Lower lobe of right lung (tissue), 2 donors: Measurements from ENCODE around the gene PLD1. TPM values are rescaled to one million over a fixed set of nuclear protein-coding genes. Genes with fewer than 3 reads are reported as not detected.

Source experiments
- ATAC-seq, 2 donors: fragments of 200-7000 bp; cut with Tn5 transposase; one replicate each; pipeline ENCODE4 v1.9.1; 2020 to 2022; ENCODE audit warnings: mild to moderate bottlenecking in 2 of 2, moderate library complexity in 2 of 2
- DNase-seq: peaks from one replicate; pipeline ENCODE4 v3.0.0-alpha.2; 2020
- H3K27ac ChIP-seq: fragments of 200-600 bp; one replicate; pipeline ENCODE4 v1.8.0; 2022
- H3K27me3 ChIP-seq: fragments of 200-600 bp; one replicate; pipeline ENCODE4 v1.8.0; 2022; ENCODE audit warnings: low read depth
- H3K36me3 ChIP-seq: fragments of 200-600 bp; one replicate; pipeline ENCODE4 v1.8.0; 2022; ENCODE audit warnings: mild to moderate bottlenecking
- H3K4me1 ChIP-seq: fragments of 200-600 bp; one replicate; pipeline ENCODE4 v1.8.0; 2022
- H3K4me3 ChIP-seq: fragments of 200-600 bp; one replicate; pipeline ENCODE4 v1.8.0; 2022; ENCODE audit warnings: mild to moderate bottlenecking
- H3K9me3 ChIP-seq: fragments of 200-600 bp; one replicate; pipeline ENCODE4 v1.8.0; 2022
- intact Hi-C: fragments of 100-400 bp; cut with DNase I; formaldehyde crosslinking; loops from one replicate; pipeline ENCODE4 v1.11.0; 2022
- total RNA-seq: library from RNA; stranded (reverse); fragmentation: NEBNext Ultra II Directional; extraction: Animal tissue kit (Norgen Biotek cat#: 25700); gene quantifications from one replicate; pipeline ENCODE4 v1.2.1, GENCODE V29; 2021
- TF ChIP-seq, protein P1 (sequence below): fragments of 200-600 bp; IDR thresholded peaks from one replicate; pipeline ENCODE4 v1.8.0; 2022; ENCODE audit warnings: antibody characterized with exemption, mild to moderate bottlenecking
- donor health status: DM: no; HTN: yes; CAD: no; lungs with severe emphysema.

PLD1 gene
- total RNA-seq, 1 donor from 2014 or later, result 27.7 TPM

DNA sequence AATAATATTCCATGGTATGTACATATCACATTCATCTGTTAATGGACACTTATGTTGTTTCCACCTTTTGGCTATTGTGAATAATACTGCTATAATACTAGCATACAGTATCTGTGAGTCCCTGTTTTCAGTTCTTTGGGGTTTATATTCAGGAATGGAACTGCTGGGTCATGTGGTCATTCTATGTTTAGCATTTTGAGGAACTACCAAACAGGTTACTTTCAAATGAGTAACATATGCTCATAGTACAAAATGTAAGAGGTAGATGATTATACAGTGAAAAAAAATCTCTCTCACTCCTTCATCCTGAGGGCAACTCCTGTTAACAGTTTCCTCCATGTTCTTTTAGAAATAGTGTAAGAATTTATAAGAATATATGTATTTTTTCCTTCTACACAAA lies 162.2 kb downstream of the PLD1 start:
- intact Hi-C loops, result no loop called here
- Histone ChIP-seq H3K36me3 (no peaks in the 10 kb centered on the region), H3K4me1 (peaks cover 5% of the 10 kb centered on the region), H3K4me3 (no peak overlapping the region), H3K27ac (no peak overlapping the region), H3K9me3 (no peaks in the 10 kb centered on the region), H3K27me3 (no peaks in the 10 kb centered on the region)
- DNase-seq, result no peak
- TF ChIP-seq, protein P1, sequence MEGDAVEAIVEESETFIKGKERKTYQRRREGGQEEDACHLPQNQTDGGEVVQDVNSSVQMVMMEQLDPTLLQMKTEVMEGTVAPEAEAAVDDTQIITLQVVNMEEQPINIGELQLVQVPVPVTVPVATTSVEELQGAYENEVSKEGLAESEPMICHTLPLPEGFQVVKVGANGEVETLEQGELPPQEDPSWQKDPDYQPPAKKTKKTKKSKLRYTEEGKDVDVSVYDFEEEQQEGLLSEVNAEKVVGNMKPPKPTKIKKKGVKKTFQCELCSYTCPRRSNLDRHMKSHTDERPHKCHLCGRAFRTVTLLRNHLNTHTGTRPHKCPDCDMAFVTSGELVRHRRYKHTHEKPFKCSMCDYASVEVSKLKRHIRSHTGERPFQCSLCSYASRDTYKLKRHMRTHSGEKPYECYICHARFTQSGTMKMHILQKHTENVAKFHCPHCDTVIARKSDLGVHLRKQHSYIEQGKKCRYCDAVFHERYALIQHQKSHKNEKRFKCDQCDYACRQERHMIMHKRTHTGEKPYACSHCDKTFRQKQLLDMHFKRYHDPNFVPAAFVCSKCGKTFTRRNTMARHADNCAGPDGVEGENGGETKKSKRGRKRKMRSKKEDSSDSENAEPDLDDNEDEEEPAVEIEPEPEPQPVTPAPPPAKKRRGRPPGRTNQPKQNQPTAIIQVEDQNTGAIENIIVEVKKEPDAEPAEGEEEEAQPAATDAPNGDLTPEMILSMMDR, result no peak
- no peak for ATAC-seq

DNA sequence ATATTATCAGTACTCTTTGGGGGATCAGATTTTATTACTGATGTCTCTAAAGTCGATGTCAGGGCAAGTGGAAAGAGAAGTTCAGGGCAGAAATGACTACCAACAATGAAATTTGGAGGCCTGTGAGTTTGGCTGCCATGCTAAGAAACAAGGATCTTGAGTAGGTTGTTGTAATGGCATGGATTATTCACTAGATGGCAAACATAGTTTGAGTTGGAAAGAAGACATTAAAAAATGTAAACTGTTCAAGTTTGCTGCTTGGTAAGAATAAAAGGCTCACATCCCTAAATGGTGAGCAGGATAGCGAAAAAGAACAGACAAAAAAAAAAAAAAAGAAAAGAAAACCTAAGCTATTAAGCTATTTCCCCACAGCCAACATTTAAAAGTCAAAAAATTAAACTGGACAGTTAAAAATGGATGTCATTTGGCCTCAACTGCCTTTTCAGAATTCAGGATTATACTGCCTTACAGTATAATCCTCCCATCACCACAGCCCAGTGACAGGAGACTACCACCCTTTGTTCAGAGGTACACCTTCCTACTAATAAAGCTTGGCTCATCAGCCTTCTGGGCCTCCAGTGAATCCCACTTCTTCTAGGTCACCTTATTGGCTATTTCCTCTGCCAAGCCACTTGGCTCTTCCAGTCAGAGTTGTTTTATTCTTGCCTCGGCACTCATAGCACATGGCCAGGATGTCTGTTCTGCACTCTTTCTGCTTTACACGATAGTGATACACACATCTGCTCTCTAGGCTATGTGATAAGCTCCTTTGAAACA lies 163.7 kb downstream of the PLD1 start:
- H3K27me3 ChIP-seq, result no peaks in the 10 kb centered on the region
- ATAC-seq (peak; percentile 50), DNase-seq (no peak)
- no peaks in the 10 kb centered on the region for H3K9me3 ChIP-seq
- no peaks in the 10 kb centered on the region for H3K36me3 ChIP-seq
- intact Hi-C loops, result no loop called here
- H3K27ac ChIP-seq, result no peak overlapping the region
- TF ChIP-seq, protein P1, result peak; percentile 61
- peaks cover 5% of the 10 kb centered on the region for H3K4me1 ChIP-seq
- no peak overlapping the region for H3K4me3 ChIP-seq

DNA sequence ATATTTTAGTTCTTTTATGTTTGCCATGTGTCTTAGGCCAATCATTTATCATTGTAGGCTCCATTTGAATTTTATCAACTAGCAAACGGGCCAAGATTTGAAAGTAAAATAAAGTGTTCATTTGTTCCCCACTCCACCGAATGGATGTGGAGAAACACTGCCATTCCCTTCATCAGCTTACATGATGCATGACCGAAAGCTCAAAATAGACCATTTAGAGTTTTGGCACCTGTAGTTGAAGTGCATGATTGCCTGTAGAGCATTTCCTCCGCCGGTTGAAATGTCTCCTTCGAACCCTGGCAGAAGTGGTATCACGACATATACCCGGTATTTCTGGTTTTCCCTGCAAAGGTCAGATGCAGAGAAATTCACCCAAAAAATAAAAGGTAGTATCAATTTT lies 165.6 kb downstream of the PLD1 start:
- Histone ChIP-seq H3K36me3 (no peaks in the 10 kb centered on the region), H3K9me3 (no peaks in the 10 kb centered on the region), H3K4me3 (no peak overlapping the region), H3K27me3 (no peaks in the 10 kb centered on the region), H3K27ac (no peak overlapping the region), H3K4me1 (peaks cover 3% of the 10 kb centered on the region)
- DNase-seq (no peak), ATAC-seq (no peak)
- intact Hi-C loops, result no loop called here
- TF ChIP-seq, protein P1, result no peak

DNA sequence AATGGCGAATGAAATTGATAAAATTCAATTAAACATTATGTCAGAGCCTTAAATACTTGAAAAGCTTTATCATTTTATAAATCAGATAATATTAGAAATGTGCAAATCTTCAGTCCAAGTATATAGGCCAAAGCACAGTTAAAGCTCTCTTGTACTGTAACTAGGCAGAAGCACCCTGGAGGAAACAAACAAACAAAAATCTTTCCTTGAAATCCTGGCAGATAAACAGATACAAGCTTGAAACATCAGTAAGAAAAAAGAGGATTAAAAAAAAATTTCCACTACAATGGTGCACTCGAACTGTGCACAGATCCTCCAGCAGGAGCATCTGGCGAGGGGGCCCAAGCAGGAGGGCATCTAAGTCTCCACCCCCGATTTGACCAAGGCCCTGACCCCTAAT lies 166.6 kb downstream of the PLD1 start:
- Histone ChIP-seq H3K4me3 (no peak overlapping the region), H3K36me3 (no peaks in the 10 kb centered on the region), H3K27me3 (no peaks in the 10 kb centered on the region), H3K4me1 (no peaks in the 10 kb centered on the region), H3K27ac (no peak overlapping the region), H3K9me3 (no peaks in the 10 kb centered on the region)
- DNase-seq (no peak), ATAC-seq (no peak)
- intact Hi-C loops, result no loop called here
- TF ChIP-seq, protein P1, result no peak

DNA sequence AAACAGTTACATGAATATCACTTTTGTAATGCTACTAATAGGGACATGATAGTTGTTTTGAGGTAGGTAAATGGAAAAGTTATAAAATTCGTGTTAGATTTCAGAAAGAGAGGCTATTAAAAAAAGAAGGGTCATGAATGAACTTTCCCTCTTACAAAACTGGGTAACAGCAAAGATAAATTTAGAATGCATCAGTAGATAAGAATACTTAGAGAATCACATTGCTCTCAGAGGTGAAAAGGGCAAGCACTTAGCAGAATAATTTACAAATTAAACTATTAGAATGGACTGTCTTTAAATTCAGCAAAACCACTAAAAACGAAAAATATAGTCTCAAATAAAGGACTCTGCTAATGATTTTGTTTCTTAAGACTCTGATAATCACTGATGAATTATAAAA lies 167.2 kb downstream of the PLD1 start:
- H3K9me3 ChIP-seq, result no peaks in the 10 kb centered on the region
- H3K27ac ChIP-seq, result no peak overlapping the region
- intact Hi-C loops, result no loop called here
- TF ChIP-seq, protein P1, result no peak
- no peak for ATAC-seq
- no peaks in the 10 kb centered on the region for H3K4me1 ChIP-seq
- no peaks in the 10 kb centered on the region for H3K36me3 ChIP-seq
- no peaks in the 10 kb centered on the region for H3K27me3 ChIP-seq
- no peak for DNase-seq
- H3K4me3 ChIP-seq, result no peak overlapping the region
